SK-N-SH treated with all-trans-retinoic acid at 6 μM for 48 hours (cell line): ENCODE data around the gene STEAP1B.
"Not testable (repeated sequence)": the region's sequence is repeated elsewhere in the genome, so short reads cannot be mapped to it uniquely, and the experiment has no call there.

Source experiments
- ATAC-seq: fragments of 200-7000 bp; cut with Tn5 transposase; 3 replicates; pipeline ENCODE4 v1.9.1; 2020; ENCODE audit warnings: mild to moderate bottlenecking, moderate library complexity
- ARNTL ChIP-seq: fragments of 450-650 bp; formaldehyde crosslinking; IDR thresholded peaks from 2 replicates; pipeline ENCODE4 v1.5.0; 2020; ENCODE audit warnings: low read depth, mild to moderate bottlenecking, moderate library complexity, borderline replicate concordance
- BACH2 ChIP-seq: fragments of 250-450 bp; sonication (Bioruptor Pico); IDR thresholded peaks from 2 replicates; pipeline ENCODE4 v1.9.0; 2021; ENCODE audit warnings: mild to moderate bottlenecking, borderline replicate concordance
- CREB5 ChIP-seq: fragments of 250-450 bp; sonication (Bioruptor Pico); IDR thresholded peaks from 2 replicates; pipeline ENCODE4 v1.5.1; 2020; ENCODE audit warnings: low read depth, mild to moderate bottlenecking, moderate library complexity
- CSDC2 ChIP-seq: fragments of 250-450 bp; sonication (Bioruptor Pico); IDR thresholded peaks from 2 replicates; pipeline ENCODE4 v1.5.0; 2020; ENCODE audit warnings: mild to moderate bottlenecking, moderate library complexity
- CSRNP3 ChIP-seq: fragments of 250-450 bp; sonication (Bioruptor Pico); IDR thresholded peaks from 2 replicates; pipeline ENCODE4 v1.5.1; 2021; ENCODE audit warnings: mild to moderate bottlenecking, moderate library complexity
- ESRRG ChIP-seq: fragments of 250-450 bp; sonication (Bioruptor Pico); IDR thresholded peaks from 2 replicates; pipeline ENCODE4 v1.6.1; 2021; ENCODE audit warnings: mild to moderate bottlenecking
- GLIS3 ChIP-seq: fragments of 250-450 bp; sonication (Bioruptor Pico); IDR thresholded peaks from 2 replicates; pipeline ENCODE4 v1.5.0; 2020; ENCODE audit warnings: mild to moderate bottlenecking, moderate library complexity
- OSR1 ChIP-seq: fragments of 250-450 bp; sonication (Bioruptor Pico); IDR thresholded peaks from 2 replicates; pipeline ENCODE4 v1.8.0; 2022; ENCODE audit warnings: moderate library complexity, mild to moderate bottlenecking, inconsistent platforms
- PATZ1 ChIP-seq: fragments of 250-450 bp; sonication (Bioruptor Pico); IDR thresholded peaks from 2 replicates; pipeline ENCODE4 v1.8.0; 2020; ENCODE audit warnings: mild to moderate bottlenecking, moderate library complexity, borderline replicate concordance
- POU6F1 ChIP-seq: fragments of 250-450 bp; sonication (Bioruptor Pico); IDR thresholded peaks from 2 replicates; pipeline ENCODE4 v1.8.0; 2021; ENCODE audit warnings: low read depth, mild to moderate bottlenecking, moderate library complexity, borderline replicate concordance
- PPARA ChIP-seq: fragments of 250-450 bp; sonication (Bioruptor Pico); IDR thresholded peaks from 2 replicates; pipeline ENCODE4 v1.5.0; 2020; ENCODE audit warnings: mild to moderate bottlenecking, borderline replicate concordance
- RARB ChIP-seq: fragments of 250-450 bp; sonication (Bioruptor Pico); IDR thresholded peaks from 2 replicates; pipeline ENCODE4 v1.8.0; 2021; ENCODE audit warnings: mild to moderate bottlenecking, moderate library complexity
- SNAI2 ChIP-seq: fragments of 250-450 bp; sonication (Bioruptor Pico); IDR thresholded peaks from 2 replicates; pipeline ENCODE4 v1.5.0; 2020; ENCODE audit warnings: mild to moderate bottlenecking, moderate library complexity
- TCF4 ChIP-seq: fragments of 250-450 bp; sonication (Bioruptor Pico); IDR thresholded peaks from 2 replicates; pipeline ENCODE4 v1.8.0; 2021; ENCODE audit warnings: mild to moderate bottlenecking, moderate library complexity, borderline replicate concordance
- TOX ChIP-seq: fragments of 250-450 bp; sonication (Bioruptor Pico); IDR thresholded peaks from 2 replicates; pipeline ENCODE4 v1.8.0; 2021; ENCODE audit warnings: mild to moderate bottlenecking, moderate library complexity, borderline replicate concordance
- TSHZ2 ChIP-seq: fragments of 250-450 bp; sonication (Bioruptor Pico); IDR thresholded peaks from 2 replicates; pipeline ENCODE4 v1.5.0; 2020; ENCODE audit warnings: mild to moderate bottlenecking, moderate library complexity
- ZC3H10 ChIP-seq: fragments of 250-450 bp; sonication (Bioruptor Pico); IDR thresholded peaks from 2 replicates; pipeline ENCODE4 v1.5.1; 2021; ENCODE audit warnings: mild to moderate bottlenecking, moderate library complexity
- ZFP3 ChIP-seq: fragments of 250-450 bp; sonication (Bioruptor Pico); IDR thresholded peaks from 2 replicates; pipeline ENCODE4 v1.5.0; 2020; ENCODE audit warnings: mild to moderate bottlenecking, moderate library complexity
- ZFP30 ChIP-seq: fragments of 450-650 bp; formaldehyde crosslinking; IDR thresholded peaks from 2 replicates; pipeline ENCODE4 v1.5.0; 2022; ENCODE audit warnings: mild to moderate bottlenecking, moderate library complexity
- ZNF565 ChIP-seq: fragments of 450-650 bp; formaldehyde crosslinking; conservative IDR thresholded peaks from 2 replicates; pipeline ENCODE4 v1.5.0; 2020; ENCODE audit warnings: low read depth, mild to moderate bottlenecking, moderate library complexity
- ZNF70 ChIP-seq: fragments of 450-650 bp; formaldehyde crosslinking; IDR thresholded peaks from 2 replicates; pipeline ENCODE4 v1.5.0; 2020; ENCODE audit warnings: mild to moderate bottlenecking, moderate library complexity
- ZNF8 ChIP-seq: fragments of 450-650 bp; formaldehyde crosslinking; IDR thresholded peaks from 2 replicates; pipeline ENCODE4 v1.5.0; 2020; ENCODE audit warnings: mild to moderate bottlenecking, moderate library complexity

The STEAP1B gene

GRCh38 chr7:22441157-22441556, 58.8 kb downstream of the STEAP1B start:
- TF ChIP-seq OSR1 (CRISPR knock-in tag) (no peak), TOX (CRISPR knock-in tag) (no peak), ZNF565 (CRISPR knock-in tag) (no peak), CSRNP3 (no peak), CREB5 (CRISPR knock-in tag) (no peak), RARB (no peak), ESRRG (CRISPR knock-in tag) (no peak), BACH2 (CRISPR knock-in tag) (no peak), ZFP3 (CRISPR knock-in tag) (no peak), PPARA (CRISPR knock-in tag) (no peak), ZNF70 (CRISPR knock-in tag) (no peak), PATZ1 (CRISPR knock-in tag) (no peak), GLIS3 (CRISPR knock-in tag) (no peak), ARNTL (CRISPR knock-in tag) (no peak), ZC3H10 (CRISPR knock-in tag) (no peak), TCF4 (CRISPR knock-in tag) (no peak), SNAI2 (CRISPR knock-in tag) (no peak), ZNF8 (CRISPR knock-in tag) (no peak), CSDC2 (CRISPR knock-in tag) (no peak)
- ATAC-seq: no peak

- TF ChIP-seq ZNF8 (CRISPR knock-in tag): no peak
- no peak for TF ChIP-seq ZC3H10 (CRISPR knock-in tag)
- no peak for TF ChIP-seq BACH2 (CRISPR knock-in tag)
- no peak for TF ChIP-seq RARB
- no peak for TF ChIP-seq TOX (CRISPR knock-in tag)
- no peak for TF ChIP-seq ZNF70 (CRISPR knock-in tag)
- no peak for ATAC-seq
These were observed 61.0 kb downstream of the STEAP1B start for GRCh38 chr7:22438994-22439393.

GRCh38 chr7:22436552-22436951, 63.4 kb downstream of the STEAP1B start:
- TF ChIP-seq ZNF8 (CRISPR knock-in tag): peak; percentile 62; the same call in 1 of the 2 replicates
- not testable (repeated sequence) for ATAC-seq

GRCh38 chr7:22435720-22436119, 64.3 kb downstream of the STEAP1B start:
- no peak for ATAC-seq
- no peak for TF ChIP-seq CSDC2 (CRISPR knock-in tag)

GRCh38 chr7:22435105-22435504, 64.9 kb downstream of the STEAP1B start:
- TF ChIP-seq ZFP30 (CRISPR knock-in tag) (no peak), SNAI2 (CRISPR knock-in tag) (no peak), POU6F1 (no peak), ZNF70 (CRISPR knock-in tag) (no peak), BACH2 (CRISPR knock-in tag) (no peak), TOX (CRISPR knock-in tag) (no peak), ESRRG (CRISPR knock-in tag) (no peak), OSR1 (CRISPR knock-in tag) (no peak), TSHZ2 (CRISPR knock-in tag) (no peak), PATZ1 (CRISPR knock-in tag) (no peak), PPARA (CRISPR knock-in tag) (no peak)
- no peak for ATAC-seq
